HG03135 (cell line): Measurements from ENCODE around the gene ARID4B.
"Not testable (repeated sequence)": the region's sequence is repeated elsewhere in the genome, so short reads cannot be mapped to it uniquely, and the experiment has no call there.

Source experiments
- ATAC-seq: cut with Tn5 transposase; IDR thresholded peaks from one replicate; pipeline ENCODE4 v1.9.1; 2021; ENCODE audit warnings: mild to moderate bottlenecking, moderate library complexity; ENCODE audit not compliant: unreplicated experiment

ARID4B gene

GRCh38 chr1:235169986-235170385, 158.0 kb downstream of the ARID4B start:
- ATAC-seq, result no peak

- no peak for ATAC-seq
Observed at GRCh38 chr1:235168375-235168774, 159.6 kb downstream of the ARID4B start.

- ATAC-seq, result no peak
Observed at GRCh38 chr1:235161685-235162327, 166.2 kb downstream of the ARID4B start.

GRCh38 chr1:235160957-235161684, 166.9 kb downstream of the ARID4B start, which contains the start of gene RBM34:
Gene RBM34 (minus strand): TSS chr1:235161250. CDS start chr1:235161226, 24 bp downstream.
- ATAC-seq, result peak; percentile 96

GRCh38 chr1:235160383-235160956, 167.5 kb downstream of the ARID4B start:
- ATAC-seq, result peak; percentile 43

GRCh38 chr1:235159930-235160329, 168.0 kb downstream of the ARID4B start:
- not testable (repeated sequence) for ATAC-seq

GRCh38 chr1:235159284-235159683, 168.7 kb downstream of the ARID4B start:
- ATAC-seq, result not testable (repeated sequence)

GRCh38 chr1:235158680-235159079, 169.3 kb downstream of the ARID4B start:
- no peak for ATAC-seq

- ATAC-seq, result no peak
Observed at GRCh38 chr1:235157150-235157549, 170.8 kb downstream of the ARID4B start.

GRCh38 chr1:235156740-235157139, 171.2 kb downstream of the ARID4B start:
- no peak for ATAC-seq

- ATAC-seq, result no peak
Observed at GRCh38 chr1:235156265-235156664, 171.7 kb downstream of the ARID4B start.

- no peak for ATAC-seq
Observed at GRCh38 chr1:235152235-235152634, 175.7 kb downstream of the ARID4B start.

GRCh38 chr1:235151033-235151432, 176.9 kb downstream of the ARID4B start:
- ATAC-seq, result no peak

GRCh38 chr1:235149824-235150223, 178.2 kb downstream of the ARID4B start:
- no peak for ATAC-seq

GRCh38 chr1:235147269-235147668, 180.7 kb downstream of the ARID4B start:
- ATAC-seq, result no peak

- no peak for ATAC-seq
Observed at GRCh38 chr1:235145639-235146038, 182.3 kb downstream of the ARID4B start.

GRCh38 chr1:235142991-235143390, 185.0 kb downstream of the ARID4B start:
- ATAC-seq, result no peak

- no peak for ATAC-seq
Observed at GRCh38 chr1:235139315-235139714, 188.7 kb downstream of the ARID4B start.

- no peak for ATAC-seq
Observed at GRCh38 chr1:235138821-235139220, 189.2 kb downstream of the ARID4B start.

- no peak for ATAC-seq
Observed at GRCh38 chr1:235136111-235136510, 191.9 kb downstream of the ARID4B start.

- no peak for ATAC-seq
Observed at GRCh38 chr1:235134171-235134570, 193.8 kb downstream of the ARID4B start.

- no peak for ATAC-seq
Observed at GRCh38 chr1:235133086-235133485, 194.9 kb downstream of the ARID4B start.
